Medulla oblongata (tissue), 1 donor: ENCODE data around the gene SMAD6.
"Not testable (repeated sequence)": the region's sequence is repeated elsewhere in the genome, so short reads cannot be mapped to it uniquely, and the experiment has no call there.

ENCODE experiments used
- DNase-seq: peaks from one replicate; pipeline ENCODE4 v3.0.0-alpha.2; 2015; ENCODE audit errors: extremely low spot score

The SMAD6 gene

DNA sequence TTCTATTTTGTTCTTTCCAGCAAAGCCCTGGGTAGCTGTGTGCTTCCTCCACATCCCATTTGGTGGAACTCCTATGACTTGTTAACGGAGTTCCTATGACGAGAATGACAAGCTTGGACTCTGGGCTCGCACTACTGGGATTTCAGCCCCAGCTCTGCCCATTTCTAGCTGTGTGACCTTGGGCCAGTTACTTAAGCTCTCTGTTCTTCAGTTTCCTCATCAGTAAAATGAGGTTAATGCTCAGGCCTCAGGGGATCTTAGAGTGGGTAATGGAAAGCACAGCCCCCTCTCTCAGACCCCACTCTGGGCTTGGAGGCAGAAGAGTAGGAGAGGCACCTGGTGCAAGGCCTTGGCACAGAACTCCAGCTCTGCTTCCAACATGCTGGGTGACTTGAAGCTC, 123.1 kb downstream of the SMAD6 start:
- no peak for DNase-seq

DNA sequence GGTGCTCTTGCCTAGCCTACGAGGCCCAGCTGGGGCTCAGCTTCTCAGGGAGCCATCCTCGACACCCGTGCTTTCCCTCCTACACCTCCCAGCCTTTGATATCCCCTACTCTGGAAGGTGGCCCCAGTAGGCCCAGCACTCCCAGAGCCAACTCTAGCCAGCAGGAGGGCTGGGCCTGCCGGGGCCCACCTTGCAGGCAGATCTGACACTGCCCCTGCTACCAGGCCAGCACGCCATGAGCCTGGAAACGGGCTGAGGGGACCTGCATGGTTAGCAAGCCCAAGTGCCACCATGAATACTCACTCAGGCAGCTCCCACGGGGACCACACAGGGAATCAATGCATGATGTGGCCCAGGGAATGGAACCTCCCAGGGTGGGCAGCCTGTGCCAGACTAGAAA, 123.7 kb downstream of the SMAD6 start:
- no peak for DNase-seq

GRCh38 chr15:66826507-66826906, 124.5 kb downstream of the SMAD6 start:
- no peak for DNase-seq

DNA sequence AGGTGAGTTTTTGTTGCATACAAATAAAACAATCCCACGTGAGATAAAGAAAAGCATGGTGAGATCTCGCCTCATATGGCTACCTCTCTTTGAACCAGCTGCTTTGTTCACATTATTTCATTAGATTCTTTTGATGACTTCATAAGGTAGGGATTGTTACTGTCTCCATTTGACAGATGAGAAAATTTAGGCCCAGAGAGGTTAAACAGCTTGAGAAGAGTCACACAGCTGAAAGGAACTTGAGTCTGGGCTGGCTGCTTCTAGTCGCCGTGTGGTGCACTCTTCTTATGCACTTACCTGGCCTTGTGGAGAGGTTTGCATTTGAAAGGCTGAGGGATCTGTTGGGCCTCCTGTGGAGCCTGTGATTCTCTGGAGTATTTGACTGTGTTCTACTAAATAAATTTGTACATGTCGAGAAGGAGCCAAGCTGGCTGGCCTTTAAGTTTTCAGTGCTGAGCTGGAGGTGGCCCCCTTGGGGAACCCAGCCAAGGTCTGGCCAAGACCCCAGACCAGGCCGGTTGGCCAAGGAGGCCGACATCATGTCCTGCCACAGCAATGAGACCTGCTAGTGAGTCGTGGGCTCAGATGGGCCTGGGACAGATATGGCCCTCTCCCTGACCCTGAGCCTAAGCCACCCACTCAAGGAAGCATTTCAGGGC, 125.1 kb downstream of the SMAD6 start:
- DNase-seq: no peak

- no peak for DNase-seq
Measured at GRCh38 chr15:66827698-66828055, 125.6 kb downstream of the SMAD6 start.

- not testable (repeated sequence) for DNase-seq
Measured at GRCh38 chr15:66828817-66829541, 126.9 kb downstream of the SMAD6 start.

- no peak for DNase-seq
Measured at GRCh38 chr15:66829551-66830121, 127.6 kb downstream of the SMAD6 start.

- DNase-seq: no peak
Measured at GRCh38 chr15:66830358-66830757, 128.3 kb downstream of the SMAD6 start.

DNA sequence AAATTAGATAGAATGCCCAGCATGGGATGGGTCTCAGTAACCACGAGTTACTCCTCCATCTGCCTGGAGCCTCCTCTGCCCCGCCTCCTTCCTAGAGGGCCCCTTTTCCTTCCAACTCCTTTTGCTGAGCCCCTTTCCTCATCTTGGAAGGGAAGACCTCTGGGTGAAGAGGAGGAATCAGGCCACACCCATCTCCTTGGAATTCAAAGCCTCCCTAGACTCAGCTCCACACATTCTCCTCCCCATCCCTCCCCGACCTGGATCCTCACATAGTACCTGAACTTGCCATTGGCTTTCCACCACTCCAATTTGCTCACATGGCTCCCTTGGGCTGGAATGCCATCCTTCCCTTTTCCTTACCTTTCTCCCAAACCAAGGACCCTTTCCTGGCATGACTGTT, 128.8 kb downstream of the SMAD6 start:
- DNase-seq: no peak

DNA sequence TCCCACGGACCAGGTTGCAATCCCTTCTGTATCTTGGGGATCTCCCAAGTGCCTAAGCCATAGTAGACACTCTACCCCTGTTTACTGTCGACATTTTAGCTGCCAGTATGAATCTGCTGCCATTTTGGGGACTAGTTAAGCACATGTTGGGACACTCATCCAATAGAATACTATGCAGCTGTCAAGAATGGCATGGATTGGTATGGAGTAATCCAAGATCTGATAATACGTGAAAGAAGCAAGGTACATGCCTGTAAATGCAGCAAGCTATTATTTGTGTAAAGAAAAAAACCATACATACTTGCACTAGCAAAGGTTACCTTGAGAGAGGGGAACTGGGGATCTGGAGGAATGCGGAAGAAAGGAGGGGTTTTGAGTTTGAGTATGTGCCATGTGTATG, 129.3 kb downstream of the SMAD6 start:
- no peak for DNase-seq

GRCh38 chr15:66831801-66832390, 129.9 kb downstream of the SMAD6 start:
- no peak for DNase-seq
